Measurements from ENCODE around the gene SBF2. TPM values are rescaled to one million over a fixed set of nuclear protein-coding genes. Genes with fewer than 3 reads are reported as not detected.

The SBF2 gene
- total and polyA plus RNA-seq, 8 donors = 25.7 to 62.6 (median 57.0) TPM

DNA sequence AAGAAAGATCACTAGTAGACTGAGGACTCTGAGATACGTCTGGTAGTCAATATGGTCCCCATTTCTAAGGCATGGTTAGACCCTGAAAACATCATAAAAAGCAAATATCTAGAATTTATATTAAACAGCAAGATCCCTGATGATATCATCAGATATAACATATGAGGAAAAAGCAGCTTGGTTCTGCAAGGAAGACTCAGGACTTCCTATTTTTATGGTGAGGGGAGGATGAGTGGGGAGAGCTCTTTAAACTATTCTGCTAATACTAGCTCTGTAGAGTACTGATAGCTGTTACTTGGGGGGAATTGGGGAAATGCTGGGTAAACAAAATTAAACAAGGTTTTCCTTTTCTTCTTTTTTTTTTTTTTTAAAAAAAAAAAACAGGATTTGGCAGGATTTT is 394.3 kb downstream of the SBF2 start:
- intact Hi-C loops (cut with DNase I) = no loop called here
- no peak for ATAC-seq
- Histone ChIP-seq H3K4me1 (peaks cover 0 to 8% of the 10 kb centered on the region in 2 donors), H3K4me3 (no peak overlapping the region), H3K36me3 (peaks cover 0 to 12% of the 10 kb centered on the region in 2 donors), H3K27me3 (no peaks in the 10 kb centered on the region), H3K9me3 (no peaks in the 10 kb centered on the region), H3K27ac (no peak overlapping the region)
- DNase-seq = no peak
- TF ChIP-seq, protein P1, sequence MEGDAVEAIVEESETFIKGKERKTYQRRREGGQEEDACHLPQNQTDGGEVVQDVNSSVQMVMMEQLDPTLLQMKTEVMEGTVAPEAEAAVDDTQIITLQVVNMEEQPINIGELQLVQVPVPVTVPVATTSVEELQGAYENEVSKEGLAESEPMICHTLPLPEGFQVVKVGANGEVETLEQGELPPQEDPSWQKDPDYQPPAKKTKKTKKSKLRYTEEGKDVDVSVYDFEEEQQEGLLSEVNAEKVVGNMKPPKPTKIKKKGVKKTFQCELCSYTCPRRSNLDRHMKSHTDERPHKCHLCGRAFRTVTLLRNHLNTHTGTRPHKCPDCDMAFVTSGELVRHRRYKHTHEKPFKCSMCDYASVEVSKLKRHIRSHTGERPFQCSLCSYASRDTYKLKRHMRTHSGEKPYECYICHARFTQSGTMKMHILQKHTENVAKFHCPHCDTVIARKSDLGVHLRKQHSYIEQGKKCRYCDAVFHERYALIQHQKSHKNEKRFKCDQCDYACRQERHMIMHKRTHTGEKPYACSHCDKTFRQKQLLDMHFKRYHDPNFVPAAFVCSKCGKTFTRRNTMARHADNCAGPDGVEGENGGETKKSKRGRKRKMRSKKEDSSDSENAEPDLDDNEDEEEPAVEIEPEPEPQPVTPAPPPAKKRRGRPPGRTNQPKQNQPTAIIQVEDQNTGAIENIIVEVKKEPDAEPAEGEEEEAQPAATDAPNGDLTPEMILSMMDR (IDR thresholded peaks at IDR 0.05) = no peak

- Histone ChIP-seq H3K36me3 (peaks cover 0 to 18% of the 10 kb centered on the region in 2 donors), H3K9me3 (no peaks in the 10 kb centered on the region), H3K27ac (no peak overlapping the region), H3K4me3 (no peak overlapping the region), H3K4me1 (peaks cover 0 to 8% of the 10 kb centered on the region in 2 donors), H3K27me3 (no peaks in the 10 kb centered on the region)
- TF ChIP-seq, protein P1 (IDR thresholded peaks at IDR 0.05) = no peak
- ATAC-seq (no peak), DNase-seq (no peak)
- intact Hi-C loops (cut with DNase I) = no loop called here
Observed at GRCh38 chr11:9896902-9897301, 397.1 kb downstream of the SBF2 start.

DNA sequence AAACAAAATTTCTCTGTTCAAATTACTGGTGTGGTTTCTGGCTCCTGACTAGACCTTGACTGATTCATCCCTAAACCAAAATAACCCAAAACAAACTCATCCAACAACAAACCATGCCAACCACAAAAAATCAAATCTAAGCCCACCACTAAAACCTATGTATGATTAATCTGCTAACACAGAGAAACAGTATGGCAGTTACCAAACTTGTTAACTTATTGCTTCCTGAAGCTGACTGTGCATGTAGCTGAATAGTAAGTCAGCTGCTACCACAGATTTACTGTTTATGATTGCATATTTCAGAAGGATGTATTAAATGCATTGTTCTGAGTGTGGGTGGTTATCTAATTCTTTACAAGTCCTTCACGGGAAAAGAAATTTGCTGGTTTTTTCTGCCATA is 399.0 kb downstream of the SBF2 start:
- Histone ChIP-seq H3K4me3 (no peak overlapping the region), H3K4me1 (no peaks in the 10 kb centered on the region), H3K27me3 (no peaks in the 10 kb centered on the region), H3K36me3 (peaks cover 0 to 18% of the 10 kb centered on the region in 2 donors), H3K27ac (no peak overlapping the region), H3K9me3 (no peaks in the 10 kb centered on the region)
- TF ChIP-seq, protein P1 (IDR thresholded peaks at IDR 0.05) = no peak
- intact Hi-C loops (cut with DNase I) = no loop called here
- ATAC-seq (no peak), DNase-seq (no peak)

GRCh38 chr11:9893474-9893873 is 400.5 kb downstream of the SBF2 start:
- peaks cover 0 to 18% of the 10 kb centered on the region in 2 donors for H3K36me3 ChIP-seq
- no peaks in the 10 kb centered on the region for H3K9me3 ChIP-seq
- no peaks in the 10 kb centered on the region for H3K4me1 ChIP-seq
- no peaks in the 10 kb centered on the region for H3K27me3 ChIP-seq
- intact Hi-C loops (cut with DNase I) = no loop called here
- H3K4me3 ChIP-seq = no peak overlapping the region
- no peak for DNase-seq
- TF ChIP-seq, protein P1 (IDR thresholded peaks at IDR 0.05) = no peak
- no peak overlapping the region for H3K27ac ChIP-seq
- no peak for ATAC-seq

- TF ChIP-seq, protein P1 (IDR thresholded peaks at IDR 0.05) = no peak
- intact Hi-C loops (cut with DNase I) = no loop called here
- Histone ChIP-seq H3K4me1 (no peaks in the 10 kb centered on the region), H3K27me3 (no peaks in the 10 kb centered on the region), H3K36me3 (peaks cover 0 to under 1% of the 10 kb centered on the region in 2 donors), H3K4me3 (no peak overlapping the region), H3K27ac (no peak overlapping the region), H3K9me3 (no peaks in the 10 kb centered on the region)
- ATAC-seq (no peak), DNase-seq (no peak)
Observed at GRCh38 chr11:9888938-9889337, 405.1 kb downstream of the SBF2 start.

All from left lung (tissue), 10 donors.